ENCODE results near the gene SPRED2.
A peak's percentile ranks its signal among the peaks of the same experiment; 100 is the strongest.

Gene SPRED2

GRCh38 chr2:65265671-65266045, 166.7 kb downstream of the SPRED2 start:
- peaks cover 40% of the 10 kb centered on the region for H3K36me3 Mint-ChIP-seq (ENCODE audit: low read depth)
- no peak overlapping the region for H3K4me3 Mint-ChIP-seq
- H3K27ac Mint-ChIP-seq = no peak overlapping the region
- H3K4me1 Mint-ChIP-seq = peaks cover 34% of the 10 kb centered on the region
- H3K9me3 Mint-ChIP-seq = no peaks in the 10 kb centered on the region
- H3K27me3 Mint-ChIP-seq (ENCODE audit: low read depth) = no peaks in the 10 kb centered on the region
- TF ChIP-seq CTCF (IDR thresholded peaks at IDR 0.05; ENCODE audit: unreplicated experiment in 3 of 3) = no peak

- H3K9me3 Mint-ChIP-seq = no peaks in the 10 kb centered on the region
- H3K36me3 Mint-ChIP-seq (ENCODE audit: low read depth) = peaks cover 40% of the 10 kb centered on the region
- no peaks in the 10 kb centered on the region for H3K27me3 Mint-ChIP-seq (ENCODE audit: low read depth)
- peaks cover 34% of the 10 kb centered on the region for H3K4me1 Mint-ChIP-seq
- no peak overlapping the region for H3K4me3 Mint-ChIP-seq
- peak; percentile 70 to 77 (median 77) for TF ChIP-seq CTCF (IDR thresholded peaks at IDR 0.05; ENCODE audit: unreplicated experiment in 3 of 3)
- peak overlapping the region in 1 of 3 experiments; percentile 21 for H3K27ac Mint-ChIP-seq
These were observed 167.4 kb downstream of the SPRED2 start for GRCh38 chr2:65264821-65265670.

GRCh38 chr2:65263986-65264385, 168.4 kb downstream of the SPRED2 start:
- Mint-ChIP-seq H3K4me1 (peaks cover 29% of the 10 kb centered on the region), H3K36me3 (ENCODE audit: low read depth) (peaks cover 40% of the 10 kb centered on the region), H3K27me3 (ENCODE audit: low read depth) (no peaks in the 10 kb centered on the region), H3K4me3 (no peak overlapping the region), H3K9me3 (no peaks in the 10 kb centered on the region), H3K27ac (no peak overlapping the region)
- no peak for TF ChIP-seq CTCF (IDR thresholded peaks at IDR 0.05; ENCODE audit: unreplicated experiment in 3 of 3)

GRCh38 chr2:65263262-65263661, 169.1 kb downstream of the SPRED2 start:
- TF ChIP-seq CTCF (IDR thresholded peaks at IDR 0.05; ENCODE audit: unreplicated experiment in 3 of 3) = no peak
- no peaks in the 10 kb centered on the region for H3K27me3 Mint-ChIP-seq (ENCODE audit: low read depth)
- no peak overlapping the region for H3K4me3 Mint-ChIP-seq
- H3K4me1 Mint-ChIP-seq = peaks cover 24% of the 10 kb centered on the region
- no peaks in the 10 kb centered on the region for H3K9me3 Mint-ChIP-seq
- H3K27ac Mint-ChIP-seq = no peak overlapping the region
- H3K36me3 Mint-ChIP-seq (ENCODE audit: low read depth) = peaks cover 40% of the 10 kb centered on the region

GRCh38 chr2:65261676-65262075, 170.7 kb downstream of the SPRED2 start:
- H3K27me3 Mint-ChIP-seq (ENCODE audit: low read depth) = no peaks in the 10 kb centered on the region
- H3K4me3 Mint-ChIP-seq = no peak overlapping the region
- H3K9me3 Mint-ChIP-seq = no peaks in the 10 kb centered on the region
- no peak for TF ChIP-seq CTCF (IDR thresholded peaks at IDR 0.05; ENCODE audit: unreplicated experiment in 3 of 3)
- peaks cover 21% of the 10 kb centered on the region for H3K4me1 Mint-ChIP-seq
- no peak overlapping the region for H3K27ac Mint-ChIP-seq
- H3K36me3 Mint-ChIP-seq (ENCODE audit: low read depth) = peaks cover 48% of the 10 kb centered on the region
